HepG2 (cell line): Measurements from ENCODE around the gene PPIL3. TPM values are rescaled to one million over a fixed set of nuclear protein-coding genes. Genes with fewer than 3 reads are reported as not detected.

Experiments
- CREB3 ChIP-seq: sonication (generic); formaldehyde crosslinking; IDR thresholded peaks from 2 replicates; pipeline ENCODE4 v1.5.0; 2020; ENCODE audit warnings: missing genetic modification reagents
- DRAP1 ChIP-seq: IDR thresholded peaks from 2 replicates; pipeline ENCODE4 v1.6.1; 2016; ENCODE audit warnings: missing genetic modification reagents, missing compliant biosample characterization
- GLMP ChIP-seq: sonication (generic); formaldehyde crosslinking; IDR thresholded peaks from 2 replicates; pipeline ENCODE4 v1.9.0; 2021; ENCODE audit warnings: missing genetic modification reagents, mild to moderate bottlenecking, borderline replicate concordance
- GRHL1 ChIP-seq: sonication (generic); formaldehyde crosslinking; conservative IDR thresholded peaks from 2 replicates; pipeline ENCODE4 v1.8.0; 2022; ENCODE audit warnings: missing genetic modification reagents
- GTF2F1 ChIP-seq: fragments of 150-350 bp; IDR thresholded peaks from 2 replicates; pipeline ENCODE4 v1.6.1; 2014; ENCODE audit warnings: low read length
- HDAC6 ChIP-seq: fragments of 200-600 bp; sonication (generic); IDR thresholded peaks from 2 replicates; pipeline ENCODE4 v1.7.0; 2017; ENCODE audit warnings: mild to moderate bottlenecking, antibody characterized with exemption, low read length, low read depth
- KLF12 ChIP-seq: sonication (generic); formaldehyde crosslinking; IDR thresholded peaks from 2 replicates; pipeline ENCODE4 v1.4.0; 2020; ENCODE audit warnings: missing genetic modification reagents, borderline replicate concordance
- MTERF4 ChIP-seq: sonication (generic); formaldehyde crosslinking; IDR thresholded peaks from 2 replicates; pipeline ENCODE4 v1.8.0; 2023; ENCODE audit warnings: mild to moderate bottlenecking, missing genetic modification reagents
- PCBP1 ChIP-seq: fragments of 200-400 bp; formaldehyde crosslinking; IDR thresholded peaks from 2 replicates; pipeline ENCODE4 v1.6.1; 2017; ENCODE audit warnings: mild to moderate bottlenecking, low read depth, low read length, borderline replicate concordance
- PHF8 ChIP-seq: sonication (generic); formaldehyde crosslinking; IDR thresholded peaks from 2 replicates; pipeline ENCODE4 v1.5.0; 2020; ENCODE audit warnings: missing genetic modification reagents
- ZFP36L2 ChIP-seq: sonication (generic); formaldehyde crosslinking; IDR thresholded peaks from 2 replicates; pipeline ENCODE4 v1.4.0; 2020; ENCODE audit warnings: missing genetic modification reagents
- ZMYM4 ChIP-seq: sonication (generic); formaldehyde crosslinking; IDR thresholded peaks from 2 replicates; pipeline ENCODE4 v1.8.1; 2023; ENCODE audit warnings: mild to moderate bottlenecking, missing genetic modification reagents
- ZNF101 ChIP-seq: sonication (generic); formaldehyde crosslinking; IDR thresholded peaks from 2 replicates; pipeline ENCODE4 v1.4.0; 2020; ENCODE audit warnings: mild to moderate bottlenecking, low read depth, missing genetic modification reagents, borderline replicate concordance
- ZNF468 ChIP-seq: sonication (generic); formaldehyde crosslinking; IDR thresholded peaks from 2 replicates; pipeline ENCODE4 v1.8.0; 2022; ENCODE audit warnings: mild to moderate bottlenecking, moderate library complexity, missing genetic modification reagents
- ZNF530 ChIP-seq: sonication (generic); formaldehyde crosslinking; IDR thresholded peaks from 2 replicates; pipeline ENCODE4 v1.5.0; 2020; ENCODE audit warnings: low read depth, mild to moderate bottlenecking, missing genetic modification reagents
- ZNF687 ChIP-seq: sonication (generic); formaldehyde crosslinking; IDR thresholded peaks from 2 replicates; pipeline ENCODE4 v1.5.1; 2020; ENCODE audit warnings: mild to moderate bottlenecking, missing genetic modification reagents, moderate library complexity
- ZNF883 ChIP-seq: sonication (generic); formaldehyde crosslinking; IDR thresholded peaks from 2 replicates; pipeline ENCODE4 v1.5.1; 2020; ENCODE audit warnings: mild to moderate bottlenecking, missing genetic modification reagents; ENCODE audit errors: not compliant biosample characterization
- polyA plus RNA-seq, 8 experiments: library from polyadenylated mRNA; depleted of rRNA in 3 of 8; stranded (reverse) in 7 of 8; unstranded in 1 of 8; fragments of >200 nt; fragmentation: Illumina TruSeq in 4 of 8; extraction: Trizol in 4 of 8; gene quantifications; 2 replicates each; pipeline versions ENCODE4 v1.2.1 to v1.2.3, GENCODE V29; 2011 to 2016; ENCODE audit warnings: low read depth in 4 of 8, missing spikeins in 1 of 8, mixed read lengths in 1 of 8; ENCODE audit not compliant: insufficient read depth in 1 of 8
- total RNA-seq, 5 experiments: library from RNA; depleted of rRNA; stranded (reverse); fragments of >200 nt; fragmentation: Illumina TruSeq; extraction: Trizol; gene quantifications; 2 replicates each; pipeline ENCODE4 v1.2.3, GENCODE V29; 2016; ENCODE audit warnings: low read depth in 1 of 5

Gene PPIL3
- total and polyA plus RNA-seq, 2 of the 13 experiments (the other 11 are each of a cell fraction or from before 2014, with no cell fraction given) = 98.7 to 107 TPM

GRCh38 chr2:200888704-200889625 is at the start of gene PPIL3, which contains the start of gene NIF3L1 (continued):
- TF ChIP-seq CREB3 = no peak; the same call in 1 of the 2 replicates
- no peak for TF ChIP-seq PCBP1
- no peak; the same call in 1 of the 2 replicates for TF ChIP-seq ZFP36L2 (CRISPR knock-in tag)
- peak; percentile 72 for TF ChIP-seq PHF8 (CRISPR knock-in tag)
- no peak for TF ChIP-seq ZNF530 (CRISPR knock-in tag)
- peak; percentile 85; the same call in 1 of the 2 replicates for TF ChIP-seq KLF12 (CRISPR knock-in tag)
- no peak for TF ChIP-seq ZNF101 (CRISPR knock-in tag)
- TF ChIP-seq ZNF468 (CRISPR knock-in tag) = peak; percentile 96; the same call in 1 of the 2 replicates
- TF ChIP-seq HDAC6 = no peak
- peak; percentile 16 for TF ChIP-seq ZNF883 (CRISPR knock-in tag)
- TF ChIP-seq MTERF4 = 0 out of 2 replicates have a peak, but pooled peaks have one; percentile 42
- TF ChIP-seq ZNF687 (CRISPR knock-in tag) = peak; percentile 95
- no peak for TF ChIP-seq GRHL1
- TF ChIP-seq DRAP1 (CRISPR knock-in tag) = peak; percentile 50; the same call in 1 of the 2 replicates
- TF ChIP-seq ZMYM4 = peak; percentile 88
- no peak for TF ChIP-seq GTF2F1
- no peak for TF ChIP-seq GLMP (CRISPR knock-in tag)
